Activated T-helper 17 cell treated with anti-CD3 and anti-CD28 coated beads, Interleukin-2, amount 50 U/mL, for 72 hours (primary cell): ENCODE measurements around the gene PIF1. TPM values are rescaled to one million over a fixed set of nuclear protein-coding genes. Genes with fewer than 3 reads are reported as not detected.

Experiments
- total RNA-seq, 2 donors: library from RNA; stranded (reverse); gene quantifications; one replicate each; pipeline ENCODE4 v1.2.3, GENCODE V29; 2022

Gene PIF1
- total RNA-seq, 2 donors from 2014 or later, result 44.4 to 53.1 TPM

Other genes starting within 250 kb of the PIF1 start
- gene RBPMS2, start 50.1 kb downstream of the PIF1 start, total RNA-seq, result not detected
- 10 to 100 TPM; 21.8 to 25.9 TPM for gene PLEKHO2, start 16.3 kb upstream of the PIF1 start, total RNA-seq
- 10 to 100 TPM in 1 of 2 donors, 1 to 10 TPM in 1; 4.3 to 10.1 TPM for gene ANKDD1A, start 86.3 kb upstream of the PIF1 start, total RNA-seq
- 10 to 100 TPM; 65.1 to 87.7 TPM for gene SPG21, start 164.3 kb upstream of the PIF1 start, total RNA-seq
- gene MTFMT, start 204.0 kb upstream of the PIF1 start, total RNA-seq, result 10 to 100 TPM; 11.6 to 17.1 TPM
- gene SLC51B, start 219.7 kb upstream of the PIF1 start, total RNA-seq, result not detected
- not detected for gene RASL12, start 242.3 kb upstream of the PIF1 start, total RNA-seq